Stimulated activated CD4-positive, alpha-beta T cell treated with anti-CD3 and anti-CD28 coated beads, Interleukin-1b, Interleukin-23, amount 100 ng/mL, for 48 hours (primary cell): ENCODE measurements around the gene SCG2.
"Not testable (repeated sequence)": the region's sequence is repeated elsewhere in the genome, so short reads cannot be mapped to it uniquely, and the experiment has no call there.

Source experiments
- DNase-seq: peaks from one replicate; pipeline ENCODE4 v3.0.0-alpha.2; 2020

SCG2 gene

DNA sequence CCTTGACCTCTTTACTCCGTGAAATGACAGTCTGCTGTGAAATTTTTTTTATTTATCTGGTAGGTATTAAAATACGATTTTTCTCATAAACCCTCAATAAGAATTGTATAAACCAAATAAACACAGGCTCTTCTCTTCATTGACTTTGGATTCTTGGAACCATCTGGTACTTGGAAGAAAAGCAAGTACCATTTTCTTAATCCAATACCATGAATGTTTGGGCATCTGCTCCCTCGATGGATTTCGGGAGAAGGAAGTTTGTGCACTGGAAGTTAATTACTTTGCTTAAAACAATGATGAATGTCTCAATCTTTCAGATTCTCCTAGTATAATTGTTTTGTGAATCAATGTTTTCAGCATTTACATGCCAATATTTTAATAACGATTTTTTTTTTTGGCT, 5.3 kb upstream of the SCG2 start:
- no peak for DNase-seq

DNA sequence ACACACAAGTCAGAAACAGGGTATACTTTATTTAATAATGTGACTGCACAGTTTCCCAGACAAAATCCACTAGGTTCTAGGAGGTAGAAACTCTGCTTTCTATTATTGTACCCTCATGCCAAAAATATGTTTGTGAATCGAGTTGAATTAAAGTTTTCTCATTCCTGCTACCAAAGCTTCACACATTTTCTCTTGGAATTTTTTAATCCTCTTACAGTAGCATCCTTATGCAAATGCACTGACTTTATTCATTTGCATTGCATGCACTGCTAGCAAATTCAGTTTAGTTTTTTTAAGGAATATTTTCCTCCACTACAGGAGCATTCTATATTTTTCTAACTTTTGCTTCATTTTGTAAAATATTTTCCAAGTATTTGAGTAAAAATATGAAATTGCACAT, 4.8 kb upstream of the SCG2 start:
- DNase-seq, result no peak

DNA sequence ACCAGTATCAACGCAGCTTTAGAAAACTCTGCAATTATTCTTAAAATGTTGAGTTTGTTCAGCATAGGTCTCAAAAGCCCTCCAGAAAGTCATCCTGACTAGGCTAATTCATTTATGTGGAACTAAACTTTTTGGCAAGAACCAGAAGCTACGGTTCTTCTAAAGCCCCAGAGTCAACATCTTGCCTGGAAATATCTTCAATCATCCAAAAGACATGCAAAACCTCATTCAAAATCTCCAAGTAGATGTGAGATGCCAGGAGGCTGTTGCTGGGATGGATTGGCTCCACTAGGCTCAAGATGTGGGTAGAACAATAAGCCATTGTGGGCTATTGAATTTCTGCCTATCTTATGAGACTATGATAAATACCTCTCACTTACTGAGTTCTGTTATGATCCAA, 2.1 kb upstream of the SCG2 start:
- no peak for DNase-seq

DNA sequence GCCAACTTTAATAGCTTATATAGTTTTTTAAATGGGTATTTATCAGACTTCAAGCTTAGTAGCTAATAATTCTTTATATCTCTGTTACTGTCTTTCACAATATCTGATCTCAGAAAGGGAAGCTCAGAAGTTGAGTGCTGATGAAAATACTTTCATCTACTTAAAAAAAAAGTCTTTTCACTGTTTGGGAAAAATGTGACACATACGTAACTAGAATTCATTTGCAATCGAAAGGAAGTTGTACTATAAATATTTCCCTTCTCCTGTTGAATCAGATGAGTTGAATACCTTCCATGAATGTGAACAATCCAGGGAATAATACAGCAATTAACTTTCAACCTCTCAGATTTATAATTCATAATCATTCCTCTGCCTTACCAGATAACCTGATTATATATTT, 811 bp upstream of the SCG2 start:
- no peak for DNase-seq

DNA sequence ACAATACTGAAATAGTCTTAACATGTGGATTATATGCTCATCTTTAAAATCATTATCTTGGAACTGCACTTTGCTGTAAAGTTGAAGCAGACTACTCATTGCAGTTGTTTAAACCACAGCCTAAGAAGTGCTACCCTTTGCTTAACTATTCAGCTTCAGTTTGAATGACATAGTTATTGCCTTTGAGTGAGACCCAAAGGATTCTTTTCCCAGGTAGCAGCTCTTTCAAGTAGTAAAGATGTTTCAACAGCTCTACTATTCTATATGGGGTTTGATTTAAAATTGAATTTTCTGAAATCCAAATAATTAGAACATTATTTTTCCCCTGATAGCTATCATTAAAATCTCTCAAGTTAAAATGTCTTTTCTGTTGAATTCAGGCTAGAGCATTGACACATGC, 1.1 kb downstream of the SCG2 start:
- DNase-seq, result no peak

DNA sequence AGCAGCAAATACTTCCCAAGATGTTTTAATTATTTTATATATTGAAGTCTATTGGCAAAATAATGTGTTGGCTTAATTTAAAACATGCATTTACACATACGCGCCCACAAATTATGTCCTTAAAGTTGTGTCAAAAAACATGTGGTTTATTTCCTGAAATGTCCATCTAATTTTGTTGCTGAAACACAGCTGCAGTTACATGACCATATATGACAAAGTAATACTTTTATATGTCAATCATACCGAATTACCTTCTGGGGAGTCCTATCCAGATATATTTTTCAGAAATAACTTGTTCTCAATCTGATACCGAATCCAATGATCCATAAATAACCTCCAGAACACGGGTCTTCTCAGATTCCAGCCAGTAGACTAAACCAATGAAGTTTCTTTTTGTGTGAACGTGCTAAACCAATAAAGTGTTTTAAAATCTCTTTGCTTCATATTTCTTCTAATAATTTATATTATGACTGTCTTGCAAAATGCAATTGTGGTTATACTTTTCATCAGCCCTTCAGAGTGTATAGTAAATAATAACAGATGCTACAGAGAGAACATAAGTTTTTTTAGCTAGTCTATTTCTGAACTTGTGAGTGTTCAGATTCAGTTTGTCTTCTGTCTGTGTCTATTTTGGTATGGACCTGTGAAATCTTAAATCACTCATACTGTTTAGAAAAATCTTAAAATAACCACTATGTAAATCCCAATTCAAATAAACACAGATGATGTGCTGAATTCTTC, 2.4 kb downstream of the SCG2 start:
- DNase-seq, result no peak

DNA sequence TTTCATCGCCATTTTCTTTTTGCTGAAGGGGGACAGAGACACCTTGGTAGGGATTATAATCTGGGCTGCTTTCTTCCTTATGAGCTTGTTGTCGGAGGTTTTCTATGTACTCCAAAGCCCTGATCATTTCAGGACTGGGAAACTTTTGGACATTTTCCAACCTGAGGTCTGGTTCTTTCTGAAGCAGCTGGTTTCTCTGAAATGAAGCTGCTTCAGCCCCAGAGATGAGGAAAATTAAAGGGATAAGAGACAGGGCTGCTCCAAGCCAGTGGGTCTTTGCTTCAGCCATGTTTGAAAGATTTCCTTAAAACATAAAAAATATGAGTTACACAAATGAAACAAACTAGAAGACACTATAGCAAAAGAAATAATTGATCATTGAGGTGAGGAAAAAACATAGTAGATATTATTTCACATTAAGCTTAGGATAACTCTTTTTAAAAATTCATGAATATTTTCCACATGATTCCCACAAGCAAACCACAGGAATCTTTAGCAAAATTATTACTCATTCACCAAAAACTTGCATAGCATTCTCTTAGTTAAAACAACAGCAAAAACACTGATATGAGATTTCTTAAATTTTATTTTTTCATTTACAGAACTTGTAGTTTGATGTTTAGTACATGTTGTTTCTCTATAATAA, 3.0 kb downstream of the SCG2 start:
- no peak for DNase-seq

DNA sequence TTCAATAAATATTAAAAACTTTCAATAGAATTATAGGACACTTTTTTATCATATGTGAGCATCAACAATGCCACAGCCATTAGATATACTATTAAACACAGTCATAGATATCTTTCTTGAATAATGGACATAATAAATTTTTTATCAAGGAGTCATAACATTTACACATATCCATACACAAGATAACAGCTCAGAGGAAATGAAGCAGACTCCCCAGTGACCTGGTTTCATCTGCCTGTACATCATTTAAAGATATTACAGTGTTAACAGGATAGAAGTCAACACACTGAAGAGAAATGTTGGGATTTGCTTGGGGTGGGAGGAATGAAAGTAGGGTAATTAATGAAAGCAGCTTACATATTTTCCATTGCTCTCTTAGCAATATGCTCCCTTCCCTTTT, 5.1 kb downstream of the SCG2 start:
- no peak for DNase-seq

DNA sequence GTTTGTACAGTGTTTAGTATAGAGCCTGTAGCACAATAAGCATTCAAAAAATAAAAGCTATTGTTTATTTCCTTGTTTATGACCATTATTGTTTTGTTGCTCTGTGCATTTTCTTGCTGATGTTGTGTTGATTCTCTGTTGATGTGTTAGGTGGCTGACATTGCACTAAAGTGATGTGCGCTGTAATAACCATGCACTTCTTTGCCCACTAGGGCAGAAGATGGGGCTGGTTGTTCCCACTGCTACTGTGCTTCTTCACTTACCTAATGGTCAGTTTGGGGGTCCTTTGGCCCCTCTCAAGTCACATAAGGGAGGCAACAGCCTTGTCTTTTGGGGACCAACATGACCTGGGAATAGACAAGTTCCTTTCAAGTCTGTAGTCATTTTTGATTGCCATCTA, 6.0 kb downstream of the SCG2 start:
- DNase-seq, result no peak

DNA sequence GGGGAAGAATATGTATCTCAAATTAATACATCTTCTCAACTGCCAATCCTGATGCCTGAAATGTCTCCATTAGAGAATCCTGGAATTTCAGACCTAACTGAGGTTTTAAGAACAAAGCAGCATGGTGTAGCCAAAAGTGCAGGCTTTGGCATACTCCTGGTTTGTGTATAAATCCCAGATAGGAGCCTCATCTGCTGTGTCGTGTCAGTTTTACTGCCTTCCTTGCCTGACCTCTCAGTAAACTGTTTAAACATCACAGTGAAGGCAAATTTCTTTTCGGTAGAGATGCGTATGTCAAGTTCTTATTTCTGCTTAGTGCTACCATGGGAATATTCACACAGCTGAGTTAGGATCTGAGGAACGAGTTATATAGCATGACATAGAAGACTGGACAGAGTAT, 7.3 kb downstream of the SCG2 start:
- DNase-seq, result no peak

DNA sequence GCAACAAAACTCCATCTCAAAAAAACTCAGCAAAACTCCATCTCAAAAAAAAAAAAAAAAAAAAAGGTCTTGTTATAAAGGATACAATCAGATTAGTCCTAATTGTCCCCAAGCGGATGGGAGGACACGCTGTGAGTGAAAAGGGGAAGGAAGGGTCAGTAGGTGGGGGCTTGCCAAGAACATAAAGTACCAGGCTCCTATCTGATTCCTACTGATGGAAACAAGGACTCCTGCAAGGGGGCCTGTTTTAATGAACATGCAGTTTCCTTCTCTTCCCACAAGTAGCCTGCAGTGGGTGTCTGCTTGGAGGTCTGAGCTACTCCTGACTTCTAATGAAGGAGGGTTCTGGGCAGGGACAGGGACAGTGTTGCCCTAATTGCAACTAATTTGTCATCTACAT, 7.9 kb downstream of the SCG2 start:
- no peak for DNase-seq

DNA sequence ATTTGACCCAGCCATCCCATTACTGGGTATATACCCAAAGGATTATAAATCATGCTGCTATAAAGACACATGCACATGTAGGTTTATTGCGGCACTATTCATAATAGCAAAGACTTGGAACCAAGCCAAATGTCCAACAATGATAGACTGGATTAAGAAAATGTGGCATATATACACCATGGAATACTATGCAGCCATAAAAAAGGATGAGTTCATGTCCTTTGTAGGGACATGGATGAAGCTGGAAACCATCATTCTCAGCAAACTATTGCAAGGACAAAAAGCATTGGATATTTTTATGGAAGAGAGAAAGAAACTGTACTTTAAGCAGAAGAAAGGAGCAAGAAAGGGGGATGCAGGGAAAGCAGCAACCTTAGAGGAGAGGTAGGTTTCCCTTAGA, 9.5 kb downstream of the SCG2 start:
- not testable (repeated sequence) for DNase-seq

DNA sequence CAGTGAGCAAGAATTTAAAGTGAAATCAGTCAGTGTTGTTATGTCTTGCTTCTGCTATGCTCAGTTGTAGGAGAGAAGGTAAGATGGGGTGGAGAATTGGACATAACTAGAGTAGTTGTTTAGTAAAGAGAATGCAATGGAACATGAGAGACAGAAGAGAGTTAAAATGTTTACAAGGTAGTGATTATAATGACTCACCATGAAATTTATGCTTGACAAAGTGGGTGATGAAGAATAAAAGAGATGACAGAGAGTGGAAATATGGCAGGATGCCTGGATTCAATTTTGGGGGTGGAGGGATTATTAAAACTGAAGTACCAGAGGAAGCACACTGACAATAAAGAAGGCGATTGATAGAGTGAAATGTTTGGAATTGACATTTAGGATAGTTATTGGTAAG, 10.6 kb downstream of the SCG2 start:
- no peak for DNase-seq

DNA sequence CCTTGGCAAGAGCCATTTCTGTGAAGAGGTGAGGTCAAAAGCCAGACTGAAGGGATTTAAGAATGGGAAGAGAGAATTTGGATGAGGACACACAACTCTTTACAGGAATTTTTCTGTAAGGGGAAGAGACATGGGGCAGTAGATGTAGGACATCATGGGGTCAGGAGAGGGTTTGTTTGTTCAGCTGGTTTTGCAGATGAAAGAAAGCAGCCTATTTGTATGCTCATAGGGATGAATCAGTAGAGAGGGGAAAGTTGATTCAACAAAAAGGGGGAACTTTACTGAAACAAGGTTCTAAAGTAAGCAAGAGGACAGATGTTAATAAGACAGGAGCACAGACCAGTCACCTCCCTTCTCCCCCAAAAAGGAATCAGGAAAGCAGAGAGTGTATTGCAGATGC, 11.2 kb downstream of the SCG2 start:
- no peak for DNase-seq

DNA sequence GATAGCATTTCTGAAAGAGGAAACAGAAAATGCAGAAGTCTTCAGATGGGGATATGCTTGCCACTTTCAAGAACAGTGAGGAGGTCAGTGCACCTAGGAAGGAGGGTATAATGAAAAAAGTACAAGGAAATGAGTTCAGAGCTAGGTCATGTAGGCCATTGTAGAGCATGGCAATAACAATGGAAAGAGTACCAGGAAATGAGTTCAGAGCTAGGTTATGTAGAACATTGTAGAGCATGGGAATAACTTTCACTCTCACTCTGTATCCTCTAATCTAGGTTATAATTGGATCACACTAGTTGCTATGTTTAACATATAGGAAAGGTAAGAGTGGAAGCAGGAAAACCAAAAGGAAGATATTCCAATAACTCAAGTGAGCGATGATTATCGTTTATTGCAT, 12.3 kb downstream of the SCG2 start:
- DNase-seq, result no peak

DNA sequence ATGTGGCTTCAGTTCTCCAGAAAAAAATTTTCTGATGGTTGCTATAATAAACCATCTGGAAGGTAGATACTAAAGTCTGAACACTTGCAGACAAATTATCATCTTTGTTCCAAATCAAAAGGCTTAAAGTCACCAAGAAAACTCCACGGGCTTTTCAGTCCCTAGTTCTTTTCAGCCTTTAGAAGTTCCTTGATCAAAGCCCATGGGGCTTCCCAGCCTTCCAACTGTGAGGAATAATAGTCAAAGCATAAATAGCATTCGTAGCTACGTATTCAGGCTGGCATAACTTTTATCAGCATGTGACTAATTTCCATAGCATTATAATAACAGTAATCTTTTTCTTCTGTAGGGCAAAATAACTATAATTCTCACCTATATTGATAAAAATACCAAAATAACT, 13.9 kb downstream of the SCG2 start:
- DNase-seq, result no peak

DNA sequence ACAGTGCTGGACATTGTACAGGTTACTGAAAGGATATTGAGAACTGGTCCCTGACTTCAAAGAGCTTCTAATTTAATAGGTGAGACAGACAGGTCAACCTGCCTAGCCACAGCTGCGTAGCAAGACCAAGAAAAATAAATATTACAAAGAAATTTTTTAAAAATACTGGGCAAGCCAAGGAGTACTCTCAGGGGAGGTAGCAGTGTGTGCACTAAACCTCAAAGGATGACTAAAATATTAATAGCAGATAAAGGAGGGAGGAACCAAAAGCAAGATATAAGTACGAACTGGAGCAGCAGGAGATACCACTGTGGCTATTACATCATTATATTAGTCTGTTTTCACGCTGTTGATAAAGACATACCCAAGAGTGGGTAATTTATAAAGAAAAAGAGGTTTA, 14.9 kb downstream of the SCG2 start:
- DNase-seq, result no peak

DNA sequence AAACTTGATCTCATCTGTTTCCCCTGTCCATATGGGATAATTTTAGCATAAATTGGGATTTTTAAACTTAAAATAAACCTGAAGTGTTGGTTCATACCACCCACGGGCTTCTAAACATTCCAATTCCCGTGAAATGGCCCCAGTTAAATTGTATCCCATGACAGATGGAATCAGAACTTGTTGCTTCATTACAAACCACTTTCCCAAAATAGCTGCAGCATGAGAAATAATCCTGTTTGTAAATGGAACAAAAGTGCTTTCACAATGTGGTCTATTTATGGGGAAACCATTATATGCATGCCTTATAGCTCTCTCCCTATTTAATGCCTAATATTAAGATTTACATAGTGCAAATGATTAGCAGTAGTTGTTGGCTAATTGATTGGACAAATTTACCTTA, 15.9 kb downstream of the SCG2 start:
- DNase-seq, result no peak

DNA sequence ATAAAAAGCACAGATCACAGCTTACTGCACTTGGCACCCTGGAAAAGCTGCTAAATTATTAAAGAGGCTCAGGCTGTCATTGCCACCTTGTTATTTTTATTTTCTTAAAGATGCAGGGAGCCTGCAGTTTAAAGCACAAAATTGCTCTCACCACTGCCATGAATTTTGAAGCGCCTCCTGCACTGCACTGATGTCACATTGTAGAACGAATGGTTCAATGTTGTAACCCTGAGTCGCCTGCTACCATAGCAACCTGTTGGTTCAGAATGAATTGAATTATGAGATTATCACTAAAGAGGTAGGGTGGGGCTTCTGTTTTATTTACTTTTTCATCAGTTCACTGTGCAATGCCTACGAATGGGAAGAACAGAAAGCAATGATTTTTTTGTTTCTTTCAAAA, 16.5 kb downstream of the SCG2 start:
- DNase-seq, result no peak

DNA sequence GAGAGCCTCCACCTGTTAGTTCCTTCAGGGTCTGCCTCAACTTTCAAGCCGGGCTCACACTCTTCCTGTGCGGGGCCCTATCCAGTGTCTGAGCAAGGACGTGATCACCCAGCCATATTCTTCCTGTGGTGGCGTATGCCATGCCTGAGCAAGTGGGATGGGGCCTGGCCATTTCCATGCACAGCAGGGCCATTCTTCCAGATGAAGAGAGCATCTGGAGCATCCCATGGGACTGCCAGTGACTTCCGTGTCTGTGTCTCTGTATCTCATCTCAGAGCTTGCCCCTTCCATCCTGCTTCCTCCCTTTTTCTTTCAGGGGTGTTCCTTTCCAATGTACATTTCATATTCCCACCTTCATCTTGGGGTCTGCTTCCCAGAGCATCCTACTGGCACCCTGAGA, 20.2 kb downstream of the SCG2 start:
- no peak for DNase-seq

DNA sequence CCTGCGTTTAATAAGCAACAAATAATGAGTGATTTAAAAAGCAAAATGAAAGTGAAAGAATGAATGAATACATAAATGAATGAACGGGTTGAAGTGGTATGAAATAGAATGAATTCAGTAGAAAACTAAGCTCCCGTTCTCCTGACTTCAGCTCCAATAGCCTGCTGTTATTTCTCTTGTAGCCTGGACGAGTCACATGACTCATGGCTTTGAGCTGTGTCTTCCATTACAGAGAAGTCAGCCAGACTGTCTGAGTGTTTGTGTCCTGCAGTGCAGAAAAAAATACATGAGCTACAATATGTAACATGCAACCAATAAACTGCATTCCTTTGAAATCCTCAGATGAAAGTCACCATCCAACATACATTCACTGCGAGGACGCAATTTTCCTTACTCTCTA, 21.2 kb downstream of the SCG2 start:
- DNase-seq, result no peak

DNA sequence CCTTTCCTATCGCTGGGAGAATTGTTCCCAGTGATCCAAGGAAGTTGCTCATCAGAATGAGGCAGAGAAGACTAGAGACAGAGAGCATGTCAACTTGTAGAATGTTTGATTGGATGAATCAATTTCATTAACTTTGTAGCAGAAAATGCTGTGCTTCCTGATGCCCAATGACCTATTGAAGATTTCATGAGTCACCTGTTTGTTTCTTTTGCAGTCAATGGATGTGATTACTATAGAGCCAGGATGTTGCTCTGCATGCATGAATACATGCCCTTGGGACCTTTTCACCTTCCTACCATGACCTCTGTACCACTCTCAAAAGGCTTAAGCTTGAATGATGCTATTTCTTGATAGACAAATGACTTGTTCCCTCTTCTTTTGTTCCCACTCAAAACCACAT, 23.3 kb downstream of the SCG2 start:
- DNase-seq, result no peak

DNA sequence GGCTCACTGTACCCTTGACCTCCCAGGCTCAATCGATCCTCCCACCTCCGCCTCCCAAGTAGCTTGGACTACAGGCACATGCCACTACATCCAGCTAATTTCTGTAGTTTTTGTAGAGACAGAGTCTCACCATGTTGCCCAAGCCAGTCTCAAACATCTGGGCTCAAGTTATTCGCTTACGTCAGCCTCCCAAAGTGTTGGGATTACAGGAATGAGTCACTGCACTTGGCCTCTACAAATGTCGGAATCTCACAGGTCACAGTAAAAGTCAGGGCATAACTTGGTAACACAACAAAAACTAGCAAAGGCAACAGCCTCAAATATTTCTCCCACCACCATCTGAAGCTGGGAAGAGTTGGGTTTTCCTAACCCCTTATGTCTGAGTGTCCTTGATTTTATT, 25.3 kb downstream of the SCG2 start:
- no peak for DNase-seq

DNA sequence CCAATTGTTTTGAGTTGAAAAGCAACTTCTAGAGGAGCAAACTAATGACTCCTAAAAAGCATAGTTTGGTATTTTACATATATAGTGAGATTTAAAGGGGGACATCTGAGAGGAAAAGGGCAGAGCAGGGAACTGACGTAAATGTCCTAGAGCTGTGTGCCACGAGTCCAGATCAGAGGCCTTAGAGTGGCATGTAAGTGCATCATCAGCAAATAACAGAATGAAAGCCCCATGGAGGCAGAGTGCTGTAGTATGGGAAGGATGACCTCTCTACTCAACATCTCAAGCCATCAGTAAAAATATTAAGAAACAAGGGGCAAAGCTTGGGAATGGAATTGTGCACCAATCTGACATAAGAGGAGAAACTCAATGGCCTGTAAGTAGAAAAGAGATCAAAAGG, 31.4 kb downstream of the SCG2 start:
- no peak for DNase-seq

DNA sequence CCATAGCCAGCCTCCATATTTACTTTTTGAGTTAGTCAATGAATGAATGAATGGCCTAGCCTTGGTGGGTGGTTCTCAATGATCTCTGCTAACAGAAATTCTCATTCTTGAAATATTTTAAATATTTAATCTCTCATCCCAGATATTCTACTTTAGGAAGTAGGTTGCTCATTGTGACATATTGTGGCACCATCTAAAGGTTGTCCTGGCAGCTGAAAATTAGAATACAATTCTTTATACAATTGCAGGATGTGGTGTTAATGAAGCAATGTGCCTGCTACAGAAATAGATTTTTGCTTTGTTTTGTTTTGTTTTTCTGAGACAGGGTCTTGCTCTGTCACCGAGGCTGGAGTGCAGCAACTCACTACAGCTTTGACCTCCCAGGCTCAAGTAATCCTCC, 35.8 kb downstream of the SCG2 start:
- no peak for DNase-seq
